Measurements from ENCODE around the gene CKB. TPM values are rescaled to one million over a fixed set of nuclear protein-coding genes. Genes with fewer than 3 reads are reported as not detected.

The CKB gene
- total and polyA plus RNA-seq, 10 donors, result 8.0 to 28.4 (median 16.1) TPM

DNA sequence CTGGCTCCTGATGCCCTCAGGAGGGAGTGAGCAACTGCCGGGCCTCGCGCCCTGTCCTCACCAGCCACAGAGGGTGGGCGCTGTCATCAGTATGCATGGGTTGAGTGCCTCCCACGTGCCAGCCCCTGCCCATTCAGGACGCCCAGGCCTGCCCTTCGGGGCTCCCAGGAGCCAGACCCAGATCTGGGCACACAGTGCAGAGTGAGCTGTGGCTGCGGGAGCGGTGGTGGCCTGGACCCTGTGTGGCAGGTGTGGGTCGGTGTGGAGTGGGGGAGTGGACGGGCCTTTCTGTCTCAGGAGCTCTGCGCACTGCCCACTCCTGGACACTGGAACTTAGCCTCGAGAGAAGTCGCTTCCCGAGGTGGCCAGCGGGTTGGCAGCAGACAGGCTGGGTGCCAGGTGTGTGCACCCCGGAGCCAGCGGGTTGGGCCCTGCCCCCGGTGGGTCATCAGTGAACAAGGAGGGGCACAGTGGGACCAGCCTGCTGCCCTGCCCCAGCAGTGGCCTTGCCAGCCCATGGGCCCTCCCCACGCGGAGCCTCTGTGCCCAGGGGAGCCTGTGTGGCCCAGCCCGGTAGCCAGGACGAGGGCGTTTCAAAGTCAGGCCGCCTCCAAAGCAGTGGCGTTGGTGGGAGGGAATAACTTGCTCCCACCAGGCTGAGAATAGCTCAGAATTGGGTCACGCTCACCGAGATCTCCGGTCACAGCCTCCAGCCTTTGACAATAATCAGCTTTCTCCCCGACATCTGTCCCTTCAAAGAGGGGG, 15.8 kb upstream of the CKB start:
- WGBS, 5 donors, result 47 to 66% (median 56%) methylated on average over 16 to 30 of the region's 30 CpGs
- Histone ChIP-seq H3K4me1 (peaks cover 0 to 28% (median 10%) of the 10 kb centered on the region in 6 donors), H3K36me3 (peaks cover 0 to 36% (median 18%) of the 10 kb centered on the region in 6 donors), H3K27ac (no peak overlapping the region), H3K9me3 (no peaks in the 10 kb centered on the region), H3K4me3 (no peak overlapping the region), H3K27me3 (replicated peaks in 1 of 7) (peaks cover 0 to 56% (median 5%) of the 10 kb centered on the region in 7 donors)
- DNase-seq, result peak; percentile 78
- TF ChIP-seq, protein P1, sequence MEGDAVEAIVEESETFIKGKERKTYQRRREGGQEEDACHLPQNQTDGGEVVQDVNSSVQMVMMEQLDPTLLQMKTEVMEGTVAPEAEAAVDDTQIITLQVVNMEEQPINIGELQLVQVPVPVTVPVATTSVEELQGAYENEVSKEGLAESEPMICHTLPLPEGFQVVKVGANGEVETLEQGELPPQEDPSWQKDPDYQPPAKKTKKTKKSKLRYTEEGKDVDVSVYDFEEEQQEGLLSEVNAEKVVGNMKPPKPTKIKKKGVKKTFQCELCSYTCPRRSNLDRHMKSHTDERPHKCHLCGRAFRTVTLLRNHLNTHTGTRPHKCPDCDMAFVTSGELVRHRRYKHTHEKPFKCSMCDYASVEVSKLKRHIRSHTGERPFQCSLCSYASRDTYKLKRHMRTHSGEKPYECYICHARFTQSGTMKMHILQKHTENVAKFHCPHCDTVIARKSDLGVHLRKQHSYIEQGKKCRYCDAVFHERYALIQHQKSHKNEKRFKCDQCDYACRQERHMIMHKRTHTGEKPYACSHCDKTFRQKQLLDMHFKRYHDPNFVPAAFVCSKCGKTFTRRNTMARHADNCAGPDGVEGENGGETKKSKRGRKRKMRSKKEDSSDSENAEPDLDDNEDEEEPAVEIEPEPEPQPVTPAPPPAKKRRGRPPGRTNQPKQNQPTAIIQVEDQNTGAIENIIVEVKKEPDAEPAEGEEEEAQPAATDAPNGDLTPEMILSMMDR (IDR thresholded peaks at IDR 0.05 in 8 of 11, conservative IDR thresholded peaks at IDR 0.05 in 3 of 11), result no peak
- TF ChIP-seq POLR2A (IDR thresholded peaks at IDR 0.05), result no peak
- peak in 1 of 3 donors; percentile 41 for TF ChIP-seq POLR2AphosphoS5 (IDR thresholded peaks at IDR 0.05)
- intact Hi-C loops (cut with DNase I; ENCODE audit: low total_unique reads), result no loop called here

DNA sequence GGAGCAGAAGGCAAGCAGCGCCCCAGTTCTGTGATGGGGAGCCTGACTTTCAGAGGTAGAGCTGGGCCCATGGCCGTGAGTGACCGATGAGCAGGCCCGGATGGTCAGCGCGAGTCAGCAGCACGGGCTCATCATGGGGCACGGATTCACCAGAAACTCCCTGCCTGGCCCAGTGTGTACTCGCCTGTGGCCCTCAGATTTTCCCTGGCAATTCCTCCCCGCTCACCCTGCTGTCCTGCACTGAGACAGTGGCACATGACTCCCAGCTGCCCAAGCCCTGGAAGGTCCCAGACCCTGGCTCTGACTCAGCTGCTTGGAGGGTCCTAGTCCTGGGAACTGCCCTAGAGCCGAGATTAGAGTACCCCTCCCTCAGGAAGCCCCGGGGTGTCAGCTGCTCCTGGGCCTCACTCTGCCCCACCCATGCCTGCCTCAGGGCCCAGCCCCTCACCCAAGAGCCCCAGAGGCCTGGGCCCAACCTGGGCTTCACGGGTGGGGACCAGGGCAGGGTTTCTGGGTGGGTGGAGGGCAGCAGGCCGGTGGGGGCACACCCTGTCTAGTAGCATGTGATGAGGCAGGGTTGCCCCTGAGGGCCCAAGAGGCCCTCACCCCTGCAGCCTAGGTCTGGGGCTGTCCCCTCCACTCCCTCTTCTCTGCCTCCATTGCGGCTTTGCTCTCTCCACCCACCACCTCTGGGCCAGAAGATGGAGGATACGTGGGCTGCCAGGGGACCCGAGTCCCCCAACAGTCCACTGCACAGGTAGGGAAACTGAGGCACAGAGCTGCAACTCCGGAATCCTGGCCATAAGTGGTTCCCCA, 14.8 kb upstream of the CKB start:
- Histone ChIP-seq H3K4me1 (peaks cover 0 to 24% (median 9%) of the 10 kb centered on the region in 6 donors), H3K36me3 (peaks cover 0 to 47% (median 25%) of the 10 kb centered on the region in 6 donors), H3K9me3 (no peaks in the 10 kb centered on the region), H3K27ac (no peak overlapping the region), H3K27me3 (replicated peaks in 1 of 7) (peaks cover 0 to 45% (median 1%) of the 10 kb centered on the region in 7 donors), H3K4me3 (no peak overlapping the region)
- no peak for TF ChIP-seq POLR2A (IDR thresholded peaks at IDR 0.05)
- no peak for DNase-seq
- intact Hi-C loops (cut with DNase I; ENCODE audit: low total_unique reads), result no loop called here
- WGBS, 5 donors, result 74 to 85% (median 76%) methylated on average over 8 to 18 of the region's 18 CpGs

DNA sequence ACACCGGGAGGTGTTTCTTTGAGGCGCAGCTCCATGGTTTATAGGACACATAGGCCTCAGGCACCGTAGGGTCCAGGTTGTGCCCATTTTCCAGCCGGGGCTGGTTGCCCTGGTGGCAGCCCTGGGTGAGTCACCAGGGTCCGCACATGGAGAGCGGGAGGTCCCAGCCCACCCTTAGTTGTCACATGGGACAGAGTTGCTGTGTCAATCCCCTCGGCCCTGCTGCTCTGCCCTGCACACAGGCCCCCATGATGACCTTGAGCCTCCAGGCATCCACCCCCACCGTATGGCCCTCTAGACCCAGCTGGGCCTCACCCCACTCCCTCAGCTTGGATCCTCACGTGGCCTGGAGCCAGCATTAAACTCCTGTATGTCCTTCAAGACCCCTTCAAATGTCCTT, 14.1 kb upstream of the CKB start:
- TF ChIP-seq, protein P1 (IDR thresholded peaks at IDR 0.05 in 8 of 11, conservative IDR thresholded peaks at IDR 0.05 in 3 of 11), result no peak
- TF ChIP-seq POLR2A (IDR thresholded peaks at IDR 0.05), result no peak
- TF ChIP-seq POLR2AphosphoS5 (IDR thresholded peaks at IDR 0.05), result no peak
- no peak overlapping the region for H3K4me3 ChIP-seq
- DNase-seq, result no peak
- no peaks in the 10 kb centered on the region for H3K9me3 ChIP-seq
- WGBS, 5 donors, result 79 to 89% (median 83%) methylated on average over 5 to 9 of the region's 9 CpGs
- H3K36me3 ChIP-seq, result peaks cover 0 to 54% (median 25%) of the 10 kb centered on the region in 6 donors
- peaks cover 0 to 31% (median 11%) of the 10 kb centered on the region in 6 donors for H3K4me1 ChIP-seq
- H3K27ac ChIP-seq, result no peak overlapping the region
- H3K27me3 ChIP-seq (replicated peaks in 1 of 7), result peaks cover 0 to 38% (median 0%) of the 10 kb centered on the region in 7 donors
- intact Hi-C loops (cut with DNase I; ENCODE audit: low total_unique reads), result no loop called here

DNA sequence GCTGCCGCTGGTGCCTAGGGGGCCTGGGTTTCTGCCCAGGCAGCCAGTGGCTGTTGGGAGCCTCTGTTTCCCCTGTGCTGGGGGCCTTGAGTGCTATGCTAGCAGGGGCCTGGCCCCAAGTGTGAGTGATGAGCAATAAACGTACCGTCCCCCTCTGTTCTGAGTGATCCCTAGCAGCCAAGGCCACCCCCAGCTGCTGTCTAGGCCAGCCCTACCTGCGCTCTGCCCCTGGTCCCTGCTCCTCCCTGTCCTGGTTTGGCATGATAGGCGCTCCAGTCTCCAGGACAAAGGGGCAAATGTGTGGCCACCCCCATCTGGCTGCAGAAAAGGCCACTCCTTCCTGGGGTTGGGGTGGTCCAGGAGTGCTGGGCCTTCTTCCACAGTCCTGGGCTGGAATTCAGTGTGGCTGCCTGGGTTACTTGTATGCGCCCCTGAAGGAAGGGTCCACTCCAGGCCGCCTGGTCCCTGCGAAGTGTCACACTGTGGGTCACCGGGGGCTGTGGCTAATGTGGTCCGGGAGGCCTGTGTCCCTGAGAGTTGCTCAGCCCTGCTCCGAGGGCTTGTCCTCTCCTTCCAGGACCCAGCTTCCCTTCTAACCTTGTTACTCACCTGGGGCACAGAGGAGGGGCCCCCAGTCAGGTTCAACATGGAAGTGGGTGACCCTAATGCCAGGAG, 13.4 kb upstream of the CKB start:
- Histone ChIP-seq H3K4me1 (peaks cover 0 to 35% (median 16%) of the 10 kb centered on the region in 6 donors), H3K9me3 (no peaks in the 10 kb centered on the region), H3K4me3 (no peak overlapping the region), H3K36me3 (peaks cover 0 to 60% (median 25%) of the 10 kb centered on the region in 6 donors), H3K27me3 (replicated peaks in 1 of 7) (peaks cover 0 to 31% (median 0%) of the 10 kb centered on the region in 7 donors), H3K27ac (no peak overlapping the region)
- TF ChIP-seq POLR2A (IDR thresholded peaks at IDR 0.05) (no peak), POLR2AphosphoS5 (IDR thresholded peaks at IDR 0.05) (no peak)
- TF ChIP-seq, protein P1 (IDR thresholded peaks at IDR 0.05 in 8 of 11, conservative IDR thresholded peaks at IDR 0.05 in 3 of 11), result no peak
- WGBS, 5 donors, result 84 to 94% (median 90%) methylated on average over 7 to 11 of the region's 11 CpGs
- DNase-seq, result no peak
- intact Hi-C loops (cut with DNase I; ENCODE audit: low total_unique reads), result no loop called here
